HepG2 (cell line): ENCODE data around the gene TLR1. TPM values are rescaled to one million over a fixed set of nuclear protein-coding genes. Genes with fewer than 3 reads are reported as not detected.

Experiments used
- ATAC-seq: fragments of 200-7000 bp; cut with Tn5 transposase; 3 replicates; pipeline ENCODE4 v1.9.1; 2020; ENCODE audit warnings: mild to moderate bottlenecking, moderate library complexity
- BruUV-seq: library from RNA; stranded (reverse); fragments of 400-500 nt; replicated peaks from 2 replicates; lab custom pipeline; 2021; lab: Mats Ljungman, UMichigan
- CTCF ChIA-PET: fragments of 300-600 bp; formaldehyde crosslinking; extraction: SDS; loops from one replicate; lab custom pipeline; 2021; ENCODE audit warnings: low total read pairs, inconsistent platforms, low intra/inter-chr PET ratio; lab: Yijun Ruan, JAX
- POLR2A ChIA-PET: fragments of 350-600 bp; sonication (Branson Sonifier 250); formaldehyde crosslinking; loops from one replicate; lab custom pipeline; 2020; ENCODE audit warnings: antibody characterized with exemption, inconsistent platforms; lab: Yijun Ruan, JAX
- DNase-seq: peaks from one replicate; pipeline ENCODE4 v3.0.0-alpha.2; 2015; ENCODE audit warnings: low spot score
- FAIRE-seq: peaks from 3 replicates; lab custom pipeline; 2011; peaks lifted over from hg19 to GRCh38; lab: Jason Lieb, UNC
- H2AFZ ChIP-seq: one replicate; pipeline ENCODE4 v1.6.1; 2011; ENCODE audit warnings: low read length, inconsistent platforms
- H3K27ac ChIP-seq: fragments of 300-600 bp; 3 replicates; pipeline ENCODE4 v1.8.0; 2011; ENCODE audit warnings: mixed run types, mild to moderate bottlenecking, mixed read lengths, low read length, inconsistent platforms; ENCODE audit not compliant: insufficient read depth; ENCODE audit errors: extremely low read length
- H3K27me3 ChIP-seq, 2 experiments: fragments of 200-600 bp in 1 of 2; 2 replicates in 1 of 2; 3 replicates in 1 of 2; pipeline versions ENCODE4 v1.6.0 to v1.8.0; 2011; ENCODE audit warnings: low read length in 2 of 2, mild to moderate bottlenecking in 2 of 2, moderate library complexity in 2 of 2, inconsistent platforms in 1 of 2; ENCODE audit not compliant: insufficient read depth in 2 of 2, control insufficient read depth in 1 of 2
- H3K36me3 ChIP-seq, 2 experiments: fragments of 200-600 bp in 1 of 2; replicated peaks in 1 of 2; 2 replicates in 1 of 2; 3 replicates in 1 of 2; pipeline versions ENCODE4 v1.5.1 to v1.8.0; 2011; ENCODE audit warnings: low read length in 2 of 2, inconsistent platforms in 1 of 2; ENCODE audit not compliant: insufficient read depth in 2 of 2, control insufficient read depth in 1 of 2
- H3K4me1 ChIP-seq: 2 replicates; pipeline ENCODE4 v1.5.1; 2012; ENCODE audit warnings: low read length, inconsistent platforms; ENCODE audit not compliant: insufficient read depth
- H3K4me2 ChIP-seq: 2 replicates; pipeline ENCODE4 v1.6.0; 2011; ENCODE audit warnings: low read depth, low read length, inconsistent platforms
- H3K4me3 ChIP-seq, 3 experiments: fragments of 200-600 bp in 1 of 3; sonication (generic), shearing (Covaris generic) in 1 of 3; replicated peaks in 1 of 3; 2 replicates each; pipeline ENCODE4 v1.5.1; 2011 to 2016; ENCODE audit warnings: low read length in 3 of 3, inconsistent platforms in 2 of 3, low read depth in 2 of 3, mild to moderate bottlenecking in 2 of 3, control low read depth in 1 of 3, mixed read lengths in 1 of 3; ENCODE audit not compliant: insufficient read depth in 1 of 3
- H3K79me2 ChIP-seq: one replicate; pipeline ENCODE4 v1.6.1; 2011; ENCODE audit warnings: low read length, inconsistent platforms; ENCODE audit not compliant: insufficient read depth
- H3K9ac ChIP-seq: 2 replicates; pipeline ENCODE4 v1.6.0; 2011; ENCODE audit warnings: mild to moderate bottlenecking, low read depth, low read length, inconsistent platforms; ENCODE audit not compliant: insufficient read depth
- H3K9me3 ChIP-seq: 2 replicates; pipeline ENCODE4 v1.5.1; 2012; ENCODE audit warnings: mild to moderate bottlenecking, low read length
- H4K20me1 ChIP-seq: 2 replicates; pipeline ENCODE4 v1.6.0; 2011; ENCODE audit warnings: inconsistent platforms, mild to moderate bottlenecking, low read length, moderate library complexity; ENCODE audit not compliant: insufficient read depth
- BCL3 ChIP-seq: sonication (generic); formaldehyde crosslinking; IDR thresholded peaks from 2 replicates; pipeline ENCODE4 v1.5.1; 2020; ENCODE audit warnings: mild to moderate bottlenecking, missing genetic modification reagents, moderate library complexity
- GABPA ChIP-seq, 2 experiments: IDR thresholded peaks; 2 replicates each; pipeline ENCODE4 v1.6.1; 2011 to 2016; ENCODE audit warnings: low read depth in 2 of 2, low read length in 1 of 2, missing biosample characterization in 1 of 2, missing genetic modification characterization in 1 of 2
- GABPB1 ChIP-seq: IDR thresholded peaks from 2 replicates; pipeline ENCODE4 v1.6.1; 2016; ENCODE audit warnings: mild to moderate bottlenecking, missing genetic modification reagents, moderate library complexity, missing compliant biosample characterization
- MAFF ChIP-seq: IDR thresholded peaks from 2 replicates; pipeline ENCODE4 v1.6.1; 2011; ENCODE audit warnings: low read depth, low read length, improper control_type of control experiment
- PREB ChIP-seq: sonication (generic); formaldehyde crosslinking; IDR thresholded peaks from 2 replicates; pipeline ENCODE4 v1.4.0; 2020; ENCODE audit warnings: missing genetic modification reagents
- ZBED4 ChIP-seq: sonication (generic); formaldehyde crosslinking; IDR thresholded peaks from 2 replicates; pipeline ENCODE4 v1.4.0; 2020; ENCODE audit warnings: missing genetic modification reagents, borderline replicate concordance
- ZEB1 ChIP-seq: IDR thresholded peaks from 2 replicates; pipeline ENCODE4 v1.6.1; 2012; ENCODE audit warnings: mild to moderate bottlenecking, low read depth, inconsistent platforms; ENCODE audit not compliant: insufficient replicate concordance
- ZFP82 ChIP-seq: sonication (generic); formaldehyde crosslinking; IDR thresholded peaks from 2 replicates; pipeline ENCODE4 v1.5.1; 2020; ENCODE audit warnings: mild to moderate bottlenecking, missing genetic modification reagents, borderline replicate concordance
- ZNF792 ChIP-seq: IDR thresholded peaks from 2 replicates; pipeline ENCODE4 v1.6.1; 2016
- WGBS: methylation state at CpG from one replicate; pipeline ENCODE4 v1.1.6; 2017; ENCODE audit warnings: low lambda C conversion rate; 5-methylcytosine and 5-hydroxymethylcytosine counted together
- in situ Hi-C: cut with HindIII; loops from 2 replicates; pipeline ENCODE4 v1.10.0; 2017; ENCODE audit warnings: low pct_unique_long_range_greater_than_20kb; ENCODE audit not compliant: extremely low pct_ligation_motif_present
- intact Hi-C: fragments of 100-400 bp; cut with micrococcal nuclease; formaldehyde crosslinking; loops from one replicate; pipeline ENCODE4 v1.10.0; 2022; ENCODE audit not compliant: unreplicated experiment
- polyA plus RNA-seq, 8 experiments: library from polyadenylated mRNA; depleted of rRNA in 3 of 8; stranded (reverse) in 7 of 8; unstranded in 1 of 8; fragments of >200 nt; fragmentation: Illumina TruSeq in 4 of 8; extraction: Trizol in 4 of 8; gene quantifications; 2 replicates each; pipeline versions ENCODE4 v1.2.1 to v1.2.3, GENCODE V29; 2011 to 2016; ENCODE audit warnings: low read depth in 4 of 8, missing spikeins in 1 of 8, mixed read lengths in 1 of 8; ENCODE audit not compliant: insufficient read depth in 1 of 8
- total RNA-seq, 5 experiments: library from RNA; depleted of rRNA; stranded (reverse); fragments of >200 nt; fragmentation: Illumina TruSeq; extraction: Trizol; gene quantifications; 2 replicates each; pipeline ENCODE4 v1.2.3, GENCODE V29; 2016; ENCODE audit warnings: low read depth in 1 of 5
- TF ChIP-seq, protein P1 (sequence below): sonication (generic); formaldehyde crosslinking; IDR thresholded peaks from 2 replicates; pipeline ENCODE4 v1.4.0; 2020; ENCODE audit warnings: missing genetic modification reagents

Gene TLR1
- total and polyA plus RNA-seq, 2 of the 13 experiments (the other 11 are each of a cell fraction or from before 2014, with no cell fraction given), result 0.08 to 0.11 TPM

DNA sequence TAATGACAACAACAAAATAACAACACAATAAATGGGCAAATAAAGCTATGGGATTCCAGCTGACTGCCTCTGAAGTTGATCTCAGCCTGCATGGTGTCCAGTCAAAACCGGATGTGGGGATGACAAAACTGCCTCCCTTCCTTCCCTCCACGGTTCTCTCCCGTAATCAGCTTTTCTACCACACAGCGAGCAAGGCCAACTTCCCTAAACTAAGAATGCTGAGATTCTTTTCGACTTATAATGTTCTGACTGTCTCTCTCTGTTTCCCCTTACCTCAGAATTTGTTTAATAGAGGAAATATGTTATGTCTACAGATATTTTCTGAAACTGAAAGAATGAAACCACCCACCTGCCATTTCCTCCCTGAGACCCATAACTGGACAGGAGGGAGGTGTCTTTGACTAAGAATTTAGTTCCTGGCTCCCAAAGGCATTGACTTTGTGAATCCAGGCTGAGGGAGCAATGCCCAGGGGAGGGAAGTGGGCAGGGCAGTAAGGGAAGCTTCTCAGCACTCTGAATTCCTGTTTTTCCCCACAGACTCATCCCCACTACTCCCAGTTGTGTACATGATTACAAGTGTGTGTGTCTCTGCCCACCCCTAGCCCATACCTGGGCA lies 1.0 kb upstream of the TLR1 start:
- H3K79me2 ChIP-seq, result no peaks in the 10 kb centered on the region
- 0 out of 2 replicates have a peak overlapping the region, but pooled peaks have one; percentile 31 for H3K4me2 ChIP-seq
- FAIRE-seq (no peak), DNase-seq (no peak), ATAC-seq (no peak)
- H3K27ac ChIP-seq, result no peak overlapping the region
- no peaks in the 10 kb centered on the region; the same call in 1 of the 2 replicates for H3K9me3 ChIP-seq
- peaks cover 0 to 8% of the 10 kb centered on the region in 2 experiments; a peak in 1 of 5 replicates for H3K27me3 ChIP-seq
- H4K20me1 ChIP-seq, result no peaks in the 10 kb centered on the region
- H3K9ac ChIP-seq, result no peak overlapping the region
- H3K36me3 ChIP-seq, result no peaks in the 10 kb centered on the region
- H3K4me3 ChIP-seq, result no peak overlapping the region
- ChIA-PET POLR2A (no interaction called here), CTCF (no interaction called here)
- 38% methylated on average over 5 of the region's 5 CpGs for WGBS
- intact Hi-C loops (no loop called here), in situ Hi-C loops (no loop called here)
- BruUV-seq, result no TSS peak
- H3K4me1 ChIP-seq, result peaks cover 12% of the 10 kb centered on the region
- H2AFZ ChIP-seq, result no peak overlapping the region
- TF ChIP-seq GABPA (IDR thresholded peaks at IDR 0.05; ENCODE audit: low read depth, low read length) (no peak), GABPA (CRISPR knock-in tag; IDR thresholded peaks at IDR 0.05; ENCODE audit: low read depth) (peak; percentile 42; the same call in 1 of the 2 replicates), BCL3 (no peak), ZFP82 (CRISPR knock-in tag) (no peak), GABPB1 (CRISPR knock-in tag) (0 out of 2 replicates have a peak, but pooled peaks have one; percentile 18), ZNF792 (CRISPR knock-in tag) (no peak), ZBED4 (CRISPR knock-in tag) (no peak), PREB (no peak), ZEB1 (no peak), MAFF (no peak)
- TF ChIP-seq, protein P1, sequence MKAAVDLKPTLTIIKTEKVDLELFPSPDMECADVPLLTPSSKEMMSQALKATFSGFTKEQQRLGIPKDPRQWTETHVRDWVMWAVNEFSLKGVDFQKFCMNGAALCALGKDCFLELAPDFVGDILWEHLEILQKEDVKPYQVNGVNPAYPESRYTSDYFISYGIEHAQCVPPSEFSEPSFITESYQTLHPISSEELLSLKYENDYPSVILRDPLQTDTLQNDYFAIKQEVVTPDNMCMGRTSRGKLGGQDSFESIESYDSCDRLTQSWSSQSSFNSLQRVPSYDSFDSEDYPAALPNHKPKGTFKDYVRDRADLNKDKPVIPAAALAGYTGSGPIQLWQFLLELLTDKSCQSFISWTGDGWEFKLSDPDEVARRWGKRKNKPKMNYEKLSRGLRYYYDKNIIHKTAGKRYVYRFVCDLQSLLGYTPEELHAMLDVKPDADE (CRISPR knock-in tag), result no peak
